IPS-20b (cell line): Measurements from ENCODE around the gene CHAF1B.
"Not testable (repeated sequence)": the region's sequence is repeated elsewhere in the genome, so short reads cannot be mapped to it uniquely, and the experiment has no call there.

ENCODE experiments used
- H3K27ac ChIP-seq: one replicate; pipeline ENCODE4 v1.5.1; 2013; ENCODE audit warnings: low read length
- H3K27me3 ChIP-seq: 2 replicates; pipeline ENCODE4 v1.6.1; 2013; ENCODE audit warnings: mild to moderate bottlenecking, low read length, inconsistent platforms; ENCODE audit not compliant: insufficient read depth
- H3K36me3 ChIP-seq: 2 replicates; pipeline ENCODE4 v1.6.1; 2013; ENCODE audit warnings: low read depth, mild to moderate bottlenecking, inconsistent platforms, low read length, moderate library complexity; ENCODE audit not compliant: insufficient read depth
- H3K4me1 ChIP-seq: 2 replicates; pipeline ENCODE4 v1.6.1; 2013; ENCODE audit warnings: mild to moderate bottlenecking, control low read depth, inconsistent platforms, low read length, moderate library complexity; ENCODE audit not compliant: insufficient read depth
- H3K4me3 ChIP-seq: 2 replicates; pipeline ENCODE4 v1.5.1; 2013; ENCODE audit warnings: mild to moderate bottlenecking, low read length, inconsistent platforms
- H3K9ac ChIP-seq: 2 replicates; pipeline ENCODE4 v1.6.1; 2013; ENCODE audit warnings: low read depth, mild to moderate bottlenecking, inconsistent platforms, low read length, moderate library complexity
- H3K9me3 ChIP-seq: 2 replicates; pipeline ENCODE4 v1.6.1; 2013; ENCODE audit warnings: mild to moderate bottlenecking, low read depth, low read length, inconsistent platforms; ENCODE audit not compliant: insufficient read depth

The CHAF1B gene

DNA sequence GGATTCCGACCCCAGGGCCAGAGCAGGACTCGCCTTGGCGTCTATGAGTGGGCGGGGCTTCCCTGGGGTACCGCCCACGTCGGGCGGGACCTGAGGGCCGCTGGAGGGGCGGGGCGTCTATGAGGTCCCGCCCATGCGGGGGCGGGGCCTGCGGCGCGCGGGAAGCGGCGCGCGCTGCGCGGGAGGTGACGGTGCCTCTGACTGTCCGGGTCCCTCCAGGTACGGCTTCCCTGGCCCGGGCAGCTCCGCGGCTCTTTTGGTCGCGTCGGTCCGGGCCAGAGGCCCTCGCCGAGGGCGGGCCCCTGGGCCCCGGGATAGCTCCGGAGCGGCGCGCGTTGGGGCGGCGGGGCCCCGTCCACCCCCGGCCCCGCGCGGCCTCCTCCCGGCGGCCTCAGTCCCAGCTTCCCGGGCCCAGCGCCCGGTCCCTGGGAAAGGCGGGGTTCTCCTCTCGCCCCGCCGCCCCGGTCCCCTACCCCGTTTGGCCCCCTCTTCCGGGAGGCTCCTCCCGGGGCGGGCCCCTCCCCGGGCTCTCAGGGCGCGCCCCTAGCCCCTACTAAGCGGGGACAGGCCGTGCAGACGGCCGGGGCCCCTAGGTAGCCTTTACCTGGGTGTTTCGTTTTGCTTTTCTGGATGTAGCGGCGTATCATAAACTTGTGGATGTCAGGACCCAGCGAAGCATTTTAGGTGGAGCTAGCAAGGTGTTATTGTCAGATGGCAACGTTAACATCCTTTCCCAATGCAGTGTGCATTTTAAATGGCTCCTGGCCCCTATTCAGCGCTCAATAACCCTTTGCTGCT, at the start of gene CHAF1B:
Gene CHAF1B, plus strand, starts transcription at position 160 of the 798 bp plus-strand sequence. CDS start 745 bp downstream, outside the sequence.
- H3K4me3 ChIP-seq = peak within 1 kb of the TSS; percentile 79
- H3K27me3 ChIP-seq = no peaks in the 10 kb centered on the region
- H3K36me3 ChIP-seq = peaks cover 4% of the 10 kb centered on the region; the same call in 1 of the 2 replicates
- H3K9ac ChIP-seq = peak within 1 kb of the TSS; percentile 77; the same call in 1 of the 2 replicates
- H3K9me3 ChIP-seq = no peaks in the 10 kb centered on the region
- H3K27ac ChIP-seq = no peak within 1 kb of the TSS
- 0 out of 2 replicates have a peak, but pooled peaks cover 3% of the 10 kb centered on the region for H3K4me1 ChIP-seq

DNA sequence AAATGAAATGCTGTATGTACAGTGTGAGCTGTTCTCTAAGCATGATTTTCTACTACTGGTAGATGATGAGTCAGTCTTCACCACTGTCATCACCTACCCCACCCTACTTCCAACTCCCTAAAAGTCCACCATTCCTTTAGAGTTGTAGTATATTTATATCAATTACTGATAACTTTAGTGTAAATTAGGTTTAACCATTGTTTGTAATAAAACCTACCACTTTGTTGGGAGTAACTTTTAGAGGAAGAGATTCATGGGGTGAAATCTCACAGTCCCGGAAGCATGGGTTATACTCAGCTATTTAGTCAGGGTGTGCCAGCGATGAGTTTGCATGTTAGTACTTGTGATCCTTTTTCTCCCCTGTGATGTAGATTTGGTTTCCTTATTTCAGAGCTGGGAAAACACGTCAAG, 48.1 kb upstream of the CHAF1B start:
- peaks cover 73% of the 10 kb centered on the region for H3K36me3 ChIP-seq
- no peaks in the 10 kb centered on the region for H3K4me1 ChIP-seq
- no peak overlapping the region for H3K9ac ChIP-seq
- no peaks in the 10 kb centered on the region for H3K9me3 ChIP-seq
- H3K27ac ChIP-seq = no peak overlapping the region
- H3K27me3 ChIP-seq = no peaks in the 10 kb centered on the region
- no peak overlapping the region for H3K4me3 ChIP-seq

DNA sequence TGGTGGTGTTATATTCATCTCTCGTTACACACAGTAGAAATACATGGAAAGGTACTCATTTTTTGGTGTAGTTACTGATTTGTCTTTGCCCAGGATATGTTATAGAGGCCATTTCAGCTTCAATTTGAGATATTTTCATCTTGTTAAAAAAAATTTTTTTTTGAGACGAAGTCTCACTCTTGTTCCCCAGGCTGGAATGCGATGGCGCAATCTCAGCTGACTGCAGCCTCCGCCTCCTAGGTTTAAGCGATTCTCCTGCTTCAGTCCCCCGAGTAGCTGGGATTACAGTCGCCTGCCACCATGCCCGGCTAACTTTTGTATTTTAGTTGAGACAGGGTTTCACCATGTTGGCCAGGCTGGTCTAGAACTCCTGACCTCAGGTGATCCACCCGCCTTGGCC, 46.2 kb upstream of the CHAF1B start:
- H3K27me3 ChIP-seq = no peaks in the 10 kb centered on the region
- no peak overlapping the region for H3K4me3 ChIP-seq
- no peaks in the 10 kb centered on the region for H3K4me1 ChIP-seq
- no peaks in the 10 kb centered on the region for H3K9me3 ChIP-seq
- peaks cover 80% of the 10 kb centered on the region for H3K36me3 ChIP-seq
- H3K27ac ChIP-seq = no peak overlapping the region
- H3K9ac ChIP-seq = no peak overlapping the region

DNA sequence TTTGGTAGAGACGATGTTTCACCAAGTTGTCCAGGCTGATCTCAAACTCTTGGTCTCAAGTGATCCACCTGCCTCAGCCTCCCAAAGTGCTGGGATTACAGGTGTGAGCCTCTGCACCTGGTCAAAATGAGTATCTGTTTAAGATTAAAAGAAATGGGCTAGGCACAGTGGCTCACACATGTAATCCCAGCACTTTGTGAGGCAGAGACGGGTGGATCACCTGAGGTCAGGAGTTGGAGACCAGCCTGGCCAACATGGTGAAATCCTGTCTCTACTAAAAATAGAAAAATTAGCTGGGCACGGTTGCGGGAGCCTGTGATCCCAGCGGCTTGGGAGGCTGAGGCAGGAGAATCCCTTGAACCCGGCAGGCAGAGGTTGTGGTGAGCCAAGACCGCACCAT, 42.6 kb upstream of the CHAF1B start:
- H3K27me3 ChIP-seq, H3K9ac ChIP-seq, H3K27ac ChIP-seq, H3K4me3 ChIP-seq, H3K4me1 ChIP-seq, H3K9me3 ChIP-seq: not testable (repeated sequence)
- peaks cover 90% of the 10 kb centered on the region for H3K36me3 ChIP-seq

DNA sequence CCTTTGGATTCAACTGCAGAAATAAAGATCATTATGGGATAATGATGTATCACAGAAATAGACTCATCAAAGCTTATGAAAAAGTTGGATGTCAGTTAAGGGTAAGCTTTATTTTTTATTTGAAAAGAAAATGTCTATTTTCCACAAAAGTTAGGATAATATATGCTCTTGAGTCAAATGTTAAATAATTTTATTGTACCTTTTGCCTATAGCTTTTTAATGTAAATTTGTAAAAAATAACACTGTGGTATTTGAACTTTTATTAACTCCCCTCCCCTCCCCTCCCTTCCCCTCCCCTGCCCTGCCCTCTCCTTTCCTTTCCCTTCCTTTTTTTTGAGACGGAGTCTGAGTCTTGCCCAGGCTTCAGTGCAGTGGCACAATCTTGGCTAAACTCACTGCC, 40.3 kb upstream of the CHAF1B start:
- Histone ChIP-seq H3K27me3 (no peaks in the 10 kb centered on the region), H3K9me3 (no peaks in the 10 kb centered on the region), H3K36me3 (peaks cover 91% of the 10 kb centered on the region), H3K27ac (no peak overlapping the region), H3K4me1 (no peaks in the 10 kb centered on the region), H3K4me3 (no peak overlapping the region), H3K9ac (no peak overlapping the region)

DNA sequence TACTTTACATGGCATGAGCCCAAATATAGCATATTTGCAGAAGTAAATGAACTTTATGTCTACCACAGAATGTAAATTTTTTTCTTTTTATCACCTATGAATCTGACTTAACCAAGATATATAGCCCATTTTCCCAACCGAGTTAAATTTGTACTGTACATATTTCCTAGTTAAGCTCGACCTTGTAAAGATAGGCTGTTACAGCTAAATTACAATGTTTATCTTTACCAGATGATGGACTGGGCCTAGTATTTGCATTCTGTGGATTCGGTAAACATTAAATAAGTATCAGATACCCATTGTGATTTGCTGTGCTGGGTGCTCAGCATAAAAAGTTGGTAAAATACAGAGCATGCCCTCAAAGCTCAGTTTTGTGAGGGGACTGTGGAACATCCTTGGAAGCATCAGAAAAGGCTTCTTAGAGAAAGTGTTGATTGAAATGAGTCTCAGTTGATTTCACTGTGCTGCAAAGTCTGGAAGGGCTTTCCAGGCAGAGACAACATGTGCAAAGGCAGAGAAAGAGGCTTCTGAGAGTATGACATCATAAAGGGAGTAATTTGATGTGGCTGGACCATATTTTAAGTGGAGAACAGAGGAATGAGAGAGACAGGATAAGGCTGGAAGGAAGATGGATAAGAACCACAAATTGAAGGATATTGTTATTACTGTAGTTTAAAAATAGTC, 37.8 kb upstream of the CHAF1B start:
- no peak overlapping the region for H3K9ac ChIP-seq
- no peak overlapping the region for H3K27ac ChIP-seq
- H3K27me3 ChIP-seq = no peaks in the 10 kb centered on the region
- no peaks in the 10 kb centered on the region for H3K4me1 ChIP-seq
- no peaks in the 10 kb centered on the region for H3K9me3 ChIP-seq
- no peak overlapping the region for H3K4me3 ChIP-seq
- H3K36me3 ChIP-seq = peaks cover 90% of the 10 kb centered on the region

DNA sequence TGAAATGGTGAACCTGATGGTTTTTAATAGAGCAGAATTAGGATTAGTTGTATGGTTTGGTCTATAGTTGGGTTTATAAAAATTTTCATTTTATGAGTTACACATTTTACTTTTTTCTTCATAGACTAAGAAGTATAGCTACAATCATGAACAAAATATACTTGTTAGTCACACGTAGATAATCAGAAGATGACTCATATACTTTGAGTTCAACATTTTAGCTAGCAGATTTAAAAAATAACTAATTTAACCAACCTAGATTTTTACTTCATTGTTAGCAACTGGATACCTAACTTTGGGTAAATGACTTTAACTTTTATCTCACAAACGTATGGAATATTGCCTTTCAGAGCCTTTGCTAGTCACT, 37.2 kb upstream of the CHAF1B start:
- H3K36me3 ChIP-seq = peaks cover 90% of the 10 kb centered on the region
- no peak overlapping the region for H3K9ac ChIP-seq
- no peak overlapping the region for H3K27ac ChIP-seq

DNA sequence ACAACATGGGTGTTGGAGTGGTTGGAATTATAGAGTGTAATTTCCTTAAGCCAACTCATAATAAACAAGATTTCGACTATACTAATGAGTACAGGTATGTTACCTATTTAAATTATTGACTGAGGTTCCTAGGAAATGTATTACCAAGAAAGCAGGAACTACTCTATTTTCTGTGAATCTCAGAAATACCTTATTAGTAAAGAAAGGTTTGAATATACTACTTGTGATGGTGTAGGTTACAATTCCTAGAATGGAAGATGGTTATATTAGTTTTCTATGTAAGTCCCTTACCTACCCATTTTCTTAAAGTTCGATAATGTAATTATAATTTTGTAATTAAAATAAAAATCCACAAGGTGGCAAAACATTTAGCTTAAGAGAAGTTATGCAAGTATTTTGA, 35.9 kb upstream of the CHAF1B start:
- no peak overlapping the region for H3K9ac ChIP-seq
- peaks cover 78% of the 10 kb centered on the region for H3K36me3 ChIP-seq
- H3K4me1 ChIP-seq = no peaks in the 10 kb centered on the region
- no peak overlapping the region for H3K27ac ChIP-seq
- no peaks in the 10 kb centered on the region for H3K9me3 ChIP-seq
- no peak overlapping the region for H3K4me3 ChIP-seq
- no peaks in the 10 kb centered on the region for H3K27me3 ChIP-seq

More for the DNA sequence above, 37.2 kb upstream of the CHAF1B start:
- Histone ChIP-seq H3K9me3 (no peaks in the 10 kb centered on the region), H3K4me1 (no peaks in the 10 kb centered on the region), H3K27me3 (no peaks in the 10 kb centered on the region), H3K4me3 (no peak overlapping the region)

DNA sequence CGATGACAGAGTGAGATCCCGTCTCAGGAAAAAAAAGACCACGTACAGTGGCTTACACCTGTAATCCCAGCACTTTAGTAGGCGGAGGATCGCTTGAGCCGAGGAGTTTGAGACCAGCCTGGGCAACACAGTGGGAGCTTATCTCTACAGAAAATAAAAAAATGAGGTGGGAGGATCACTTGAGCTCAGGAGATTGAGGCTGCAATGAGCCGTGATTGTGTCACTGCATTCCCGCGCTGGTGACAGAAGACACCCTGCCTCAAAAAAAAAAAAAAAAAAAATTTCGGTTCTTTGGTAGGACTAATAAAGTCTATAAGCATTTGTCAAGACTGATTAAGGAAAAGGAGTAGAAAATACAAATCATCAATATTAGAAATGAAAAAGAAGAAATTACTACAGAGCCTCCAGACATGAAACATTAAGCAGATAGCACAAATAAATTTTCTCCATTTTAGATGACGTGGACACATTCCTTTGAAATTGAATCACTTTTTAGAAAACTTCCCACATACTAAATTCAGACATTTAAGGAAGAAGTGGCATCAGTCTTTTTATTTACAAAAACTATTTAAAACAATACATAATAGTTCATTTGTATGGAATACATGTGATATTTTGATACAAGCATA, 34.8 kb upstream of the CHAF1B start:
- Histone ChIP-seq H3K27ac (no peak overlapping the region), H3K4me3 (no peak overlapping the region), H3K9ac (no peak overlapping the region), H3K36me3 (peaks cover 75% of the 10 kb centered on the region), H3K4me1 (no peaks in the 10 kb centered on the region), H3K27me3 (no peaks in the 10 kb centered on the region), H3K9me3 (no peaks in the 10 kb centered on the region)

DNA sequence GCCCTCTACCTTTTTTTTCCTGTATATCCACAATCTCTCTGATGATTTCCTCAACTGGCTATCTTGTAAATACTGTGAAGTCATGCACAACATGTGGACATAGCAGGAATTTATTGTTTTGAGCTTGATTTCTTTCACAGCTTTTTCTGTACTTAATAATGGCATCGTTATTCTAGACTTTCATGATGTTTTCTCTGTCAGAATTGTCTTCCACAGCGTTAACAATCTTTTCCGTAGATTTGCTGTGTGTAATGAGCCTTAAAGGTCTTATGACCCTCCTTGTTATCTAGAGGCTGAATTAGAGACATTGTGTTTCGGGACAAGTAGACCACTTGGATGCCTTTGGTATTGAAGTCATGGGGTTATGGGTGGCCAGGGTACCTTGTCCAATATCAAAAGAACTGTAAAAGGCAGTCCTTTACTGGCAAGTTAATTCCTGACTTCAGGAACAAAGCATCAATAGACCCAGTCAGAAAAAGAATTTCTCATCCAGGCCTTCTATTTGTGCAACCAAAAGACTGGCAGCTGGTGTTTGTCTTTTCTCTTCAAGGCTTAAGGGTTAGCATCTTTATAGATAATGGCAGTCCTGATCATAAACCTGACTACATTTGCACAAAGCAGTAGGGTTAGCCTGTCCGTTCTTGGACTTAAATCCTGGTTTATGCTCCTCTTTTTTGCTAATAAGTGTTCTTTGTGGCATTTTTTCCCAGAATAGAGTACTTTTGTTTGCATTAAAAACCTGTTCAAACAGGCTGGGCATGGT, 30.1 kb upstream of the CHAF1B start:
- H3K9ac ChIP-seq = no peak overlapping the region
- no peaks in the 10 kb centered on the region for H3K9me3 ChIP-seq
- H3K36me3 ChIP-seq = peaks cover 69% of the 10 kb centered on the region
- no peaks in the 10 kb centered on the region for H3K4me1 ChIP-seq
- H3K27me3 ChIP-seq = no peaks in the 10 kb centered on the region
- H3K27ac ChIP-seq = no peak overlapping the region
- no peak overlapping the region for H3K4me3 ChIP-seq

DNA sequence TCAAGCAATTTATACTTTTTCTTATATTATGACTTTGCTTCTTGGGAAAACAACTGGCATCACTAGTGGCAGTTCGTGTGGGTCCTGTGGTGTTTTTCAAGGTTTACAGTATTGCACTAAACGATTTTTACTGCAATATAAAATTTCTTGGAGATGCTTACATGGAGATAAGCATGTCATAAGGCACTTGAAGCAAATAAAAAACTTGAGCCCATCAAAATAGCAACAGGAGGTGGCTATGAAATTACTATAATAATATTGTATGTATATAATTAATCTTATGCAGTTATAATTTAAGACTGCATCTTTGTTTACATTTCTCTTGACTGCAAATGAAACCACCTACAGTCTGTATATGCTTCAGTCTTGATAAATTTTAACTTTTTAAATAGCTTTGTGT, 29.3 kb upstream of the CHAF1B start:
- Histone ChIP-seq H3K9me3 (no peaks in the 10 kb centered on the region), H3K4me3 (no peak overlapping the region), H3K27me3 (no peaks in the 10 kb centered on the region), H3K4me1 (no peaks in the 10 kb centered on the region), H3K36me3 (peaks cover 69% of the 10 kb centered on the region), H3K27ac (no peak overlapping the region), H3K9ac (no peak overlapping the region)
